ENCODE results near the gene RBFA.
A peak's percentile ranks its signal among the peaks of the same experiment; 100 is the strongest.

RBFA gene

DNA sequence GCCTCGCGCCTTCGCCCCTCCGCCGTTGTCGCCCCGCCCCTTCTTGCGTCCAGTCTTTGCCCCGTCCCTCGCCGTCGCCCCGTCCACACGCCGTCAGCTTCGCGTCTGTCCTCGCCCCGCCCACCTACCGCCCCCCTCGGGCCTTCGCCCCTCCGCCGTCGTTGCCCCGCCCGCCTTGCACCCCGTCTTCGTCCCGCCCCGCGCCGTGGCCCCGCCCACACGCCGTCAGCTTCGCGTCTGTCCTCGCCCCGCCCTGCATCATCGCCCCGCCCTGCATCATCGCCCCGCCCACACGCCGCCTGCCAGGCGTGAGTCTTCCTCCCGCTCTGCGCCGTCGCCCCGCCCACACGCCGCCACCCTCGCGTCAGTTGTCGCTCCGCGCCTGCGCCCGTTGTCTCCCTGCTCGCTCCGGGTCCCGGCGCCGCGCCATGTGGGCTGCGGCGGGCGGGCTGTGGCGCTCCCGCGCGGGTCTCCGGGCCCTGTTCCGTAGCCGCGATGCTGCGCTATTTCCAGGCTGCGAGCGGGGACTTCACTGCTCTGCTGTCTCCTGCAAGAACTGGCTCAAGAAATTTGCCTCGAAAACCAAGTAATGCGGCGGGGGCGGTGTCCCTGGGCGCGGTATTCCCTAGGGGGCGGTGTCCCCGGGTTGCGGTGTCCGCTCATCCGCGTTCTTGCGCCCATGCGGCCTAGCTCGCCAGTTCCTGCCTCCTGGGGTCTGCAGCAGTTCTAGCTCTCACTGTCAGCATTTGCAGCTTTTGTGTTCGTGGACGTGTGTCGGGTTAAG lies at the start of gene RBFA:
Gene RBFA, plus strand, starts transcription at position 367 of the 784 bp plus-strand sequence. Its CDS starts 62 bp downstream, at position 429.
- Histone ChIP-seq H4K20me1 (ENCODE audit: control insufficient read depth, insufficient read depth, low read depth, low read length) (no peaks in the 10 kb centered on the region), H3K36me3 (ENCODE audit: control insufficient read depth, low read length) (peaks cover 25% of the 10 kb centered on the region), H3F3A (ENCODE audit: control insufficient read depth, insufficient read depth) (0 out of 2 replicates have a peak, but pooled peaks cover 5% of the 10 kb centered on the region), H3K4me3 (ENCODE audit: low read length) (peak within 1 kb of the TSS; percentile 89), H3K27me3 (ENCODE audit: control insufficient read depth, low read length) (no peaks in the 10 kb centered on the region), H3K4me2 (ENCODE audit: low read length) (peak within 1 kb of the TSS; percentile 99), H3K9me2 (replicated peaks; ENCODE audit: control insufficient read depth, low read length) (no peaks in the 10 kb centered on the region), H3K79me2 (ENCODE audit: control insufficient read depth, low read length) (peaks cover 41% of the 10 kb centered on the region), H3K27ac (ENCODE audit: low read depth, low read length) (peak within 1 kb of the TSS; percentile 55), H3K4me1 (ENCODE audit: control insufficient read depth, low read length) (peaks cover 19% of the 10 kb centered on the region), H3K9me3 (ENCODE audit: control insufficient read depth, insufficient read depth, low read length) (no peaks in the 10 kb centered on the region)
- TF ChIP-seq EZH2phosphoT487 (IDR thresholded peaks at IDR 0.05; ENCODE audit: borderline replicate concordance, low read length) = no peak
- TF ChIP-seq CTCF (IDR thresholded peaks at IDR 0.05; ENCODE audit: low read depth, low read length, poor library complexity, severe bottlenecking) = peak; percentile 47

DNA sequence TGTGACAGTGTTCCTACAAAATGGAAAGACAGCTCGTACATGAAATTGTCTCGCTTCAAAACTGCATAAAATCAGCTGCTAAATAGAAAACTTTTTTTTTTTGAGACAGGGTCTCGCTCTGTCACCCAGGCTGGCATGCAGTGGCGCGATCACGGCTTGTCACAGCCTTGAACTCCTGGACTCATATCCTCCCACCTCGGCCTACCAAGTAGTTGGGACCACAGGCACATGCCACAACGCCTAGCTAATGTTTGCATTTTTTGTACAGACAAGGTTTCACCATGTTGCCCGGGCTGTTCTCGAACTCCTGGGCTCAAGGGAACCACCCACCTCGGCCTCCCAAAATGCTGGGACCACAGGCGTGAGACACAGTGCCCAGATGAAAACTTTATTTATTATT lies 49.1 kb upstream of the RBFA start:
- H3K4me1 ChIP-seq (ENCODE audit: control insufficient read depth, low read length) = peaks cover 28% of the 10 kb centered on the region
- no peak overlapping the region for H3K4me3 ChIP-seq (ENCODE audit: low read length)
- H3K36me3 ChIP-seq (ENCODE audit: control insufficient read depth, low read length) = peaks cover 70% of the 10 kb centered on the region
- H3K4me2 ChIP-seq (ENCODE audit: low read length) = no peak overlapping the region
- H3K9me2 ChIP-seq (replicated peaks; ENCODE audit: control insufficient read depth, low read length) = no peaks in the 10 kb centered on the region
- H3K27me3 ChIP-seq (ENCODE audit: control insufficient read depth, low read length) = no peaks in the 10 kb centered on the region
- H3K9me3 ChIP-seq (ENCODE audit: control insufficient read depth, insufficient read depth, low read length) = no peaks in the 10 kb centered on the region
- H4K20me1 ChIP-seq (ENCODE audit: control insufficient read depth, insufficient read depth, low read depth, low read length) = peaks cover 59% of the 10 kb centered on the region
- TF ChIP-seq CTCF (IDR thresholded peaks at IDR 0.05; ENCODE audit: low read depth, low read length, poor library complexity, severe bottlenecking) (no peak), EZH2phosphoT487 (IDR thresholded peaks at IDR 0.05; ENCODE audit: borderline replicate concordance, low read length) (no peak)
- H3K27ac ChIP-seq (ENCODE audit: low read depth, low read length) = no peak overlapping the region
- H3K79me2 ChIP-seq (ENCODE audit: control insufficient read depth, low read length) = peaks cover 90% of the 10 kb centered on the region
- H3F3A ChIP-seq (ENCODE audit: control insufficient read depth, insufficient read depth) = no peaks in the 10 kb centered on the region

- Histone ChIP-seq H3F3A (ENCODE audit: control insufficient read depth, insufficient read depth) (no peaks in the 10 kb centered on the region), H3K9me2 (replicated peaks; ENCODE audit: control insufficient read depth, low read length) (no peaks in the 10 kb centered on the region), H3K4me3 (ENCODE audit: low read length) (peak overlapping the region; percentile 93), H3K4me2 (ENCODE audit: low read length) (peak overlapping the region; percentile 74), H3K9me3 (ENCODE audit: control insufficient read depth, insufficient read depth, low read length) (no peaks in the 10 kb centered on the region), H3K36me3 (ENCODE audit: control insufficient read depth, low read length) (peaks cover 63% of the 10 kb centered on the region), H3K4me1 (ENCODE audit: control insufficient read depth, low read length) (peaks cover 28% of the 10 kb centered on the region), H3K27me3 (ENCODE audit: control insufficient read depth, low read length) (no peaks in the 10 kb centered on the region), H3K27ac (ENCODE audit: low read depth, low read length) (no peak overlapping the region), H3K79me2 (ENCODE audit: control insufficient read depth, low read length) (peaks cover 75% of the 10 kb centered on the region), H4K20me1 (ENCODE audit: control insufficient read depth, insufficient read depth, low read depth, low read length) (peaks cover 54% of the 10 kb centered on the region)
- no peak for TF ChIP-seq CTCF (IDR thresholded peaks at IDR 0.05; ENCODE audit: low read depth, low read length, poor library complexity, severe bottlenecking)
Measured at GRCh38 chr18:79986726-79987125, 47.5 kb upstream of the RBFA start.

All from DOHH2 (cell line).